ENCODE data around the gene CDH12.

The CDH12 gene

DNA sequence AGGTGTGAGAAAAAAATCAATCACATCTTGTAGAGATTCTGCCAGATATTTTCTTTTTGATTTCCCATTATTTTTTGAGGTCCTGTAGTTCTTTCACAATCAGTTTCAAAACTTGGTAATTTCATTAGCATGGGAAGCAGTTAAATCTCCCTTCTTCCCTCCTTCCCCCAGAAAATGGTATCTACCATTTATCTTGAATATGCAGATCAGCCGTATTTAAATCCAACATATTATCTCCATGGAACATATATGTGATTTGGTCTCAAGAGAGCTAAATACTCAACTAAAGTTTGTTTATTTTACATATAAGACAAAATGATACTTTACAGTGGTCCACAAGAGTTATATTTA, 1034.8 kb downstream of the CDH12 start:
- no peak overlapping the region for H3K4me3 ChIP-seq (replicated peaks; ENCODE audit: insufficient read depth, low read length)
- H3K27ac ChIP-seq (replicated peaks), result no peak overlapping the region
- TF ChIP-seq, protein P1, sequence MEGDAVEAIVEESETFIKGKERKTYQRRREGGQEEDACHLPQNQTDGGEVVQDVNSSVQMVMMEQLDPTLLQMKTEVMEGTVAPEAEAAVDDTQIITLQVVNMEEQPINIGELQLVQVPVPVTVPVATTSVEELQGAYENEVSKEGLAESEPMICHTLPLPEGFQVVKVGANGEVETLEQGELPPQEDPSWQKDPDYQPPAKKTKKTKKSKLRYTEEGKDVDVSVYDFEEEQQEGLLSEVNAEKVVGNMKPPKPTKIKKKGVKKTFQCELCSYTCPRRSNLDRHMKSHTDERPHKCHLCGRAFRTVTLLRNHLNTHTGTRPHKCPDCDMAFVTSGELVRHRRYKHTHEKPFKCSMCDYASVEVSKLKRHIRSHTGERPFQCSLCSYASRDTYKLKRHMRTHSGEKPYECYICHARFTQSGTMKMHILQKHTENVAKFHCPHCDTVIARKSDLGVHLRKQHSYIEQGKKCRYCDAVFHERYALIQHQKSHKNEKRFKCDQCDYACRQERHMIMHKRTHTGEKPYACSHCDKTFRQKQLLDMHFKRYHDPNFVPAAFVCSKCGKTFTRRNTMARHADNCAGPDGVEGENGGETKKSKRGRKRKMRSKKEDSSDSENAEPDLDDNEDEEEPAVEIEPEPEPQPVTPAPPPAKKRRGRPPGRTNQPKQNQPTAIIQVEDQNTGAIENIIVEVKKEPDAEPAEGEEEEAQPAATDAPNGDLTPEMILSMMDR (IDR thresholded peaks at IDR 0.05; ENCODE audit: insufficient read depth, low read length), result no peak
- no peak for TF ChIP-seq POLR2AphosphoS5 (IDR thresholded peaks at IDR 0.05; ENCODE audit: low read depth)
- DNase-seq (ENCODE audit: low read depth in 1 of 2, low spot score in 1 of 2), result no peak
- no peaks in the 10 kb centered on the region for H3K27me3 ChIP-seq (ENCODE audit: insufficient read depth, poor library complexity, severe bottlenecking)

- TF ChIP-seq REST (IDR thresholded peaks at IDR 0.05; ENCODE audit: insufficient replicate concordance, low read depth) (no peak), GABPA (IDR thresholded peaks at IDR 0.05; ENCODE audit: low read depth) (no peak), SPI1 (IDR thresholded peaks at IDR 0.05; ENCODE audit: borderline replicate concordance, low read depth) (no peak), POLR2AphosphoS5 (IDR thresholded peaks at IDR 0.05; ENCODE audit: low read depth) (no peak)
- TF ChIP-seq, protein P1 (IDR thresholded peaks at IDR 0.05; ENCODE audit: insufficient read depth, low read length), result no peak
- no peak for DNase-seq (ENCODE audit: low read depth in 1 of 2, low spot score in 1 of 2)
- Histone ChIP-seq H3K27ac (replicated peaks) (no peak overlapping the region), H3K4me3 (replicated peaks; ENCODE audit: insufficient read depth, low read length) (no peak overlapping the region), H3K27me3 (ENCODE audit: insufficient read depth, poor library complexity, severe bottlenecking) (no peaks in the 10 kb centered on the region)
Measured at GRCh38 chr5:21817668-21818369, 1035.3 kb downstream of the CDH12 start.

DNA sequence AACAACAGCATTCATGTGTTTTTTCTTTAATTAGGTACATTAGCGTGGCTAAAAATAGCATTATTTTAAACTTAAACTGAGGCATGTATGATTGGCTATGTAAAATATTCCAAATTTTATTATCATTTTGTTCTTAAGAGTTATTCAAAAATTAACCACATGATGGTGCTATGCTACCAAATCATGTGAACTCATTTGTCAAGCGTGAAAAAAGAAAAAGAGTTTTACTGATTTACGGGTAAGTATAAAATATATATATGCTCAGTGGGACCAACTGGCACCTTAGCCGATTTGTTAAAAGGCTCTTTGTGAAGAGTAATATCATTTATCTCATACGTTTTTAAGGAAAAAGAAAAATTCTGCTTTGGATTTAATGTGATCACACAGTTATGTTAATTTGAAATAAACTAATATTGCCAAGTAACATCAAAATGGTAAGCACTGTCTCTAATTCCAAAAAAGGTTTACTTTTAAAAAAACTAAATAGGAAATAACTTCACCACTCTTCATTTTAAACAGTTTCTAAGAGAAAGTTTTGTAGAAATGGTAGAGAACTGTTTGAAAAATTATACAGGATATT, 1042.3 kb downstream of the CDH12 start:
- peak in 1 of 2 experiments; percentile 5 for DNase-seq (ENCODE audit: low read depth in 1 of 2, low spot score in 1 of 2)
- no peak overlapping the region for H3K4me3 ChIP-seq (replicated peaks; ENCODE audit: insufficient read depth, low read length)
- no peak overlapping the region for H3K27ac ChIP-seq (replicated peaks)
- H3K27me3 ChIP-seq (ENCODE audit: insufficient read depth, poor library complexity, severe bottlenecking), result no peaks in the 10 kb centered on the region
- TF ChIP-seq REST (IDR thresholded peaks at IDR 0.05; ENCODE audit: insufficient replicate concordance, low read depth) (no peak), GABPA (IDR thresholded peaks at IDR 0.05; ENCODE audit: low read depth) (no peak), POLR2AphosphoS5 (IDR thresholded peaks at IDR 0.05; ENCODE audit: low read depth) (no peak), SPI1 (IDR thresholded peaks at IDR 0.05; ENCODE audit: borderline replicate concordance, low read depth) (no peak)
- TF ChIP-seq, protein P1 (IDR thresholded peaks at IDR 0.05; ENCODE audit: insufficient read depth, low read length), result no peak
